NB4 (cell line): Measurements from ENCODE around the gene CAVIN4.
A peak's percentile ranks its signal among the peaks of the same experiment; 100 is the strongest.

Source experiments
- DNase-seq: peaks from one replicate; pipeline ENCODE4 v3.0.0; 2010; ENCODE audit warnings: low read depth
- H3K4me3 ChIP-seq: one replicate; pipeline ENCODE4 v1.5.1; 2011; ENCODE audit warnings: mild to moderate bottlenecking, low read depth, low read length, moderate library complexity
- CTCF ChIP-seq: IDR thresholded peaks from one replicate; pipeline ENCODE4 v1.5.1; 2012; ENCODE audit warnings: low read depth, low read length
- MAX ChIP-seq: IDR thresholded peaks from 2 replicates; pipeline ENCODE4 v1.6.1; 2011; ENCODE audit warnings: low read depth, low read length
- MYC ChIP-seq: IDR thresholded peaks from 2 replicates; pipeline ENCODE4 v1.6.1; 2011; ENCODE audit warnings: low read depth, low read length
- POLR2A ChIP-seq: IDR thresholded peaks from 2 replicates; pipeline ENCODE4 v1.6.1; 2011; ENCODE audit warnings: mild to moderate bottlenecking; ENCODE audit not compliant: insufficient read length; ENCODE audit errors: extremely low read depth

Gene CAVIN4

GRCh38 chr9:100589582-100589981, 11.7 kb downstream of the CAVIN4 start:
- TF ChIP-seq CTCF: no peak
- TF ChIP-seq POLR2A: no peak
- DNase-seq: no peak
- no peak overlapping the region for H3K4me3 ChIP-seq

GRCh38 chr9:100590481-100590880, 12.6 kb downstream of the CAVIN4 start:
- TF ChIP-seq MAX (no peak), POLR2A (no peak), CTCF (no peak), MYC (no peak)
- DNase-seq: no peak
- H3K4me3 ChIP-seq: no peak overlapping the region

GRCh38 chr9:100591139-100591538, 13.3 kb downstream of the CAVIN4 start:
- no peak overlapping the region for H3K4me3 ChIP-seq
- no peak for DNase-seq
- TF ChIP-seq POLR2A (no peak), CTCF (no peak), MYC (no peak), MAX (no peak)

- H3K4me3 ChIP-seq: no peak overlapping the region
- no peak for DNase-seq
- TF ChIP-seq MYC (no peak), MAX (no peak), CTCF (no peak), POLR2A (no peak)
Observed at GRCh38 chr9:100591639-100592412, 13.9 kb downstream of the CAVIN4 start.

GRCh38 chr9:100595391-100596199, 17.7 kb downstream of the CAVIN4 start:
- peak; percentile 53 for TF ChIP-seq CTCF
- TF ChIP-seq POLR2A: no peak
- peak; percentile 56 for DNase-seq
- H3K4me3 ChIP-seq: no peak overlapping the region

GRCh38 chr9:100597236-100597635, 19.4 kb downstream of the CAVIN4 start:
- no peak for DNase-seq
- no peak for TF ChIP-seq MYC
- TF ChIP-seq CTCF: no peak
- TF ChIP-seq MAX: no peak
- TF ChIP-seq POLR2A: no peak

More at GRCh38 chr9:100597236-100597635, 19.4 kb downstream of the CAVIN4 start:
- H3K4me3 ChIP-seq: no peak overlapping the region
